ENCODE measurements around the gene GH2. TPM values are rescaled to one million over a fixed set of nuclear protein-coding genes. Genes with fewer than 3 reads are reported as not detected.
A peak's percentile ranks its signal among the peaks of the same experiment; 100 is the strongest.

The GH2 gene
- total RNA-seq, 2 donors from 2014 or later = not detected

- Histone ChIP-seq H3K4me3 (no peak overlapping the region), H3K36me3 (peaks cover 77% of the 10 kb centered on the region), H3K4me1 (ENCODE audit: control insufficient read depth in 1 of 2, low read depth in 2 of 2) (peaks cover 21 to 44% of the 10 kb centered on the region in 2 donors), H3K9me3 (no peaks in the 10 kb centered on the region), H3K27ac (peak overlapping the region in 1 of 2 donors; percentile 7), H3K27me3 (replicated peaks; ENCODE audit: insufficient read depth) (no peaks in the 10 kb centered on the region)
- TF ChIP-seq CTCF (IDR thresholded peaks at IDR 0.05) = peak; percentile 35
- DNase-seq (ENCODE audit: low spot score) (no peak), ATAC-seq (ENCODE audit: insufficient number of reproducible peaks, low FRiP score, low read depth) (no peak)
These were observed 47.1 kb downstream of the GH2 start for GRCh38 chr17:63834431-63835166.

GRCh38 chr17:63833741-63834373 lies 47.9 kb downstream of the GH2 start:
- peaks cover 13 to 44% of the 10 kb centered on the region in 2 donors for H3K4me1 ChIP-seq (ENCODE audit: control insufficient read depth in 1 of 2, low read depth in 2 of 2)

GRCh38 chr17:63833026-63833740 lies 48.6 kb downstream of the GH2 start:
- no peak for ATAC-seq (ENCODE audit: insufficient number of reproducible peaks, low FRiP score, low read depth)
- Histone ChIP-seq H3K4me1 (ENCODE audit: control insufficient read depth in 1 of 2, low read depth in 2 of 2) (peaks cover 8 to 44% of the 10 kb centered on the region in 2 donors), H3K27ac (no peak overlapping the region), H3K4me3 (no peak overlapping the region), H3K9me3 (no peaks in the 10 kb centered on the region), H3K27me3 (replicated peaks; ENCODE audit: insufficient read depth) (no peaks in the 10 kb centered on the region), H3K36me3 (peaks cover 82% of the 10 kb centered on the region)
- DNase-seq (ENCODE audit: low spot score) = no peak
- no peak for TF ChIP-seq CTCF (IDR thresholded peaks at IDR 0.05)

More at GRCh38 chr17:63833741-63834373, 47.9 kb downstream of the GH2 start:
- no peak for ATAC-seq (ENCODE audit: insufficient number of reproducible peaks, low FRiP score, low read depth)
- Histone ChIP-seq H3K9me3 (no peaks in the 10 kb centered on the region), H3K36me3 (peaks cover 82% of the 10 kb centered on the region), H3K27me3 (replicated peaks; ENCODE audit: insufficient read depth) (no peaks in the 10 kb centered on the region), H3K4me3 (no peak overlapping the region), H3K27ac (no peak overlapping the region)
- TF ChIP-seq CTCF (IDR thresholded peaks at IDR 0.05) = no peak
- no peak for DNase-seq (ENCODE audit: low spot score)

DNA sequence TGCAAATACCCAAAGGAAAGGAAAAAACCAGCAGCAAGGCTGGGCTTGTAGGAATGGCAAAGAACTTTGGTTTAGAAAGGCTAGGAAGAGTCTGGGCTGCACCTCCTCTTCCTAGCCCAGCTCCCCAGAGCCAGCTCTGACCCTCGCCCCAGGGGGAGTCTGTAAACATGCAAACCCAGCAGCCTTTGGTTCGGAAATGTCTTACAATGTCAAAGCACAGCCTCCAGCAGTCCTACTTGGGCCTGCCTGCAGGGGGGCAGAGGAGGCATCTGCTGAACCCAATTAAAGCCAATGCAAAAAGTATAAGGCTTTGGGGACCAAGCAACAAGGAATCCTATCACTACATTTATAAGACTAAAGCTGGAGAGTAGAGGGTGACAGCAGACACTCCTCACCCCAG lies 49.3 kb downstream of the GH2 start:
- H3K9me3 ChIP-seq = no peaks in the 10 kb centered on the region
- no peak for DNase-seq (ENCODE audit: low spot score)
- no peak overlapping the region for H3K27ac ChIP-seq
- peaks cover 3 to 41% of the 10 kb centered on the region in 2 donors for H3K4me1 ChIP-seq (ENCODE audit: control insufficient read depth in 1 of 2, low read depth in 2 of 2)
- no peak for TF ChIP-seq CTCF (IDR thresholded peaks at IDR 0.05)
- H3K27me3 ChIP-seq (replicated peaks; ENCODE audit: insufficient read depth) = no peaks in the 10 kb centered on the region
- H3K4me3 ChIP-seq = no peak overlapping the region
- no peak for ATAC-seq (ENCODE audit: insufficient number of reproducible peaks, low FRiP score, low read depth)
- H3K36me3 ChIP-seq = peaks cover 80% of the 10 kb centered on the region

DNA sequence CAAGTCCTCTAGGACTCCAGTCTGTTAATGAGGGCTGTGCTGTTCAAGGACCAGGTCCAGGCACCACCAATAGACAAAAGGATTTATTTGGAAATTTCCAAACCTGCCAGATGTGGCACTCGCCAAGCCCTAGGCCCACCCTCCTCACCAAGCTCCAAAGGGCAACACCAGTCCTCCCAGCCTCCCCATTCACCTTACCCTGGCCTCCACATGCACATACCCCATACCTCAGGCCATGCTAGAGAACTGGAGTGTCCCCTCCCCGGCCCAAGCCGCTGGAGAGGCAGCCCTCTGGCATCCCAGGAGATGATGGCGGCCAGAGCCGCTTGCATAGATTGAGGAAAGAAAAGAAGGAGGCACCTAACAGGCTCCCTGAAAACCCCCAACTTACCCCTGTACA lies 49.7 kb downstream of the GH2 start:
- H3K4me3 ChIP-seq = no peak overlapping the region
- TF ChIP-seq CTCF (IDR thresholded peaks at IDR 0.05) = no peak
- H3K4me1 ChIP-seq (ENCODE audit: control insufficient read depth in 1 of 2, low read depth in 2 of 2) = peaks cover 3 to 37% of the 10 kb centered on the region in 2 donors
- ATAC-seq (ENCODE audit: insufficient number of reproducible peaks, low FRiP score, low read depth) (no peak), DNase-seq (ENCODE audit: low spot score) (no peak)
- peaks cover 75% of the 10 kb centered on the region for H3K36me3 ChIP-seq
- no peaks in the 10 kb centered on the region for H3K27me3 ChIP-seq (replicated peaks; ENCODE audit: insufficient read depth)
- H3K27ac ChIP-seq = no peak overlapping the region
- H3K9me3 ChIP-seq = no peaks in the 10 kb centered on the region
